Activated CD4-positive, alpha-beta T cell treated with anti-CD3 and anti-CD28 coated beads, Interleukin-10, Interleukin-2, amounts not matched to agents 100 ng/mL and 50 ng/mL, durations not matched to agents 16 hours and 8 hours (primary cell): ENCODE measurements around the gene VASH2.
"Not testable (repeated sequence)": the region's sequence is repeated elsewhere in the genome, so short reads cannot be mapped to it uniquely, and the experiment has no call there.

Experiments used
- DNase-seq: peaks from one replicate; pipeline ENCODE4 v3.0.0-alpha.2; 2020

VASH2 gene

DNA sequence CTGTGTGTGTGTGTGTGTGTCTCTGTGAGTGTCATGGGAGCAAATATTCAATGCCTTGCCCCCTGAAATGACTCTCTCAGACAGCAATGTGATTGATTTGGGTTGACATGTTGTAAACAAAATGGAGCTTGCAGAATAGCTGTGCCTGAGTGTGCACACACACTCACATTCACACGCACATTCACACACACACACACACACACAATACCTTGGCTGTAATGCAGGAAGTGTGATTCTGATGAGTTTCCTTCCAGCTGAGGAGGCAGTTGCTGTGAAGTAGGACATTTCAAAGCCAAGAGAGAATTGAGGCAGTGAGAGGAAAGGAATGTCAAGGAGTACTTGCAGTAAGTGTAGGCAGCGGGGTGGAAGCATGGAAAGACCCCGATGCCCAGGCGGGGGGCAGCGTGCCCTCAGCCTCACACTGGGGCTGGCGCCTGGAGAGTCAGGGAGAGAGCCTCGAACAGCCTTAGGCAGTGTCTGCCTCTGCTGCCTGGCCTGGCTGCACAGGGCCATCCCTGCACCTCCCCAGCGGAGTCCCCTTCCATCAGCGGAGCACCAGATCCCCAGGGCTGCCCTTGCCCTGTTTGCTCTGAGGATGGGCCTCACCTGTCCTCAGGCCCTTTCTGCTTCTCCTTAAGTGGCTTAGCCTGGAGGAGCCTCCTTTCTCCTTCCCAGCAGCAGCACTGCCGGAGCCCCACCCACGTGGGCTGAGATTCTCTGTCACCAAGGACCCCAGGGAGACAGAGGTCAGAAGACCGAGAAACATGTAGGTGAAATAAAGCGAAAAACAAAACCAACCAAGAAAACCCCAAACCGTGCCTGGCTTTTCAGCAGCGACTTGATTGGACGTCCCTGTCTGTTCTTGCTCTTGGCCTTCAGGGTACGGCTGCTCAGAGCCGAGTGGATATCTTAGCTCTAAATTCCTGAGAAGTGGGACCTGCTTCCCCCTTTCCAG lies 9.2 kb downstream of the VASH2 start:
- no peak for DNase-seq

DNA sequence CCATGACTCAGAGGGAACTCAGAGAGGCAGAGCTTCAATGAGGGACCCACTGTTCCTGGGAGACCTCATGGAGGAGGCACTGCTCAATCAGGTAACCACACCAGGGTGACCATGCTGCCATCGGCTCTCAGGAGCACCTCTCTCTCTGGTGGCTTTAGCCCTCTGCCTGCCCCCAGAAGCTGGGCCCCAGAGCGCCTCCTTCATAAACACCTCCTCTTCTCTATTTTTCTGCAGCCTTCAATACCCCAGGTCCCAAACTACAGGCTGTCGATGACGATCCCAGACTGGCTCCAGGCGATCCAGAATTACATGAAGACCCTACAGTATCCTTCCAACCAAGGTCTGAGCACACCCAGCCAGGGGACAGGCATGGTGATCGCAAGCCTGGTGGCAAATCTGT lies 10.6 kb downstream of the VASH2 start:
- DNase-seq, result no peak

DNA sequence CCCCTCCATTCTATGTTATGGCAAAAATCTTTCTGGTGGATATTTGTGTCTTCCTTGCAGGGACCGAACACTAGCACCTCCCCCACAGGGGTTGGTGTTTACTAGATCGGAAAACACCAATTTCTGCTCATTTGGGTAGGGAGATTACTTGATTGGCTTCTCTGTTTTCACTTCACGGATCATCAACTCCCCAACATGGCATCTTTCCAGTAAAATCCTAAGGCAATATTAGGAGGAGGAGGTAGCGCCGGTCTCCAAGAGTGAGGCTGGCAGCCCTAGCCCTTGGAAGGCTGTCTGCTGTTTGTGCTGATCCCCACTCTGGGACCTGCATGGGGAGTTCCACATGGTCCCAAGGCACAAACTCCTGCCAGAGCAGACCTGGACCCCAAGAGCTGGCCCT lies 12.2 kb downstream of the VASH2 start:
- DNase-seq, result no peak

DNA sequence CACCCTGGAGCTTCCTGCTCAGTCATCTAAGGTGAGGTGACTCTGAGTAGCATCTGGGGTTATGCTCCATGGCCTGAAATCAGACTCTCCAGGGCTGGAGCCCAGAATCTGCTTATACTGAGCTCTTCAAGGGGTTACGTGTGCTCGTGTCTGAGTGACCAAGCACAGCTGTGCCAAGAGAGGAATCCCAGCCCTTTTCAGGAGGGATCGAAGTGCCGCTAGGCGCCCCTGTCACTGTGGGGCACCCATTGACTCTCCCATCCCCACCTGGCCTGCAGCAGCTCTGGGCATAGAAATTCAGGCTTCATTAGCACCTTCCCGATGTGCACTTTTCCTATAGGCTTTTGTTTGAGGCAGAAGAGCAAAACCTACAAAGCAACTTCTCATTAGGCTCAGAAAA lies 13.8 kb downstream of the VASH2 start:
- no peak for DNase-seq

DNA sequence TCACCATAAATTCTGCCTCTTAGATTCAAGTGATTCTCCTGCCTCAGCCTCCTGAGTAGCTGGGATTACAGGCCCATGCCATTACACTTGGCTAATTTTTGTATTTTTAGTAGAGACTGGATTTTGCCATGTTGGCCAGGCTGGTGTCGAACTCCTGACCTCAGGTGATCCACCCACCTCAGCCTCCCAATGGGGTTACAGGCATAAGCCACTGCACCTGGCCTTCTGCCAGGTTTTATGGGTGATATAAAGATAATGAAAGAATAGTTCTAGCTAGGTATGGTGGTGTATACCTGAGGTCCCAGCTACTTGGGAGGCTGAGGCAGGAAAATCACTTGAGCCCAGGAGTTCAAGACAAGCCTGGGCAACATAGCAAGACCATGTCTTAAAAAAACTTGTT lies 14.7 kb downstream of the VASH2 start:
- not testable (repeated sequence) for DNase-seq

- DNase-seq, result no peak
These were observed 16.3 kb downstream of the VASH2 start for GRCh38 chr1:212966616-212967015.

DNA sequence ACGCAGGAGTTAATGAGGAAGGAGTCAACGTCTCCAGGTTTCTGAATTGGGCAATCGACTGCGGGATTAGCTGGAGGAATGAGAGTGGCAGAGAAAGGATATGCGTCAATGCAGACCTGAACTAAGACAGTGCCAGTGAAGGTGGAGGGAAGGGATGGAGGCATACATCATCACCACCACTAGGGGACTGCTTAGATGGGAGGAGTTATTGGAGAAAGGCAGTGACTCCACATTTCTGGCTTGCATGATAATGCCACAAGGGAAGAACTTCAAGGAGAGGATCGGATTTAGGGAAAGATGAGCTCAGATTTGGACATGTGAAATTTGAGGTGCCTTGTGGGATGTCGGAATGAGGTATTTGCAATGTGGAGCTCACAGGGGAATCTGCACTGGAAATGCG lies 17.5 kb downstream of the VASH2 start:
- peak; percentile 21 for DNase-seq

DNA sequence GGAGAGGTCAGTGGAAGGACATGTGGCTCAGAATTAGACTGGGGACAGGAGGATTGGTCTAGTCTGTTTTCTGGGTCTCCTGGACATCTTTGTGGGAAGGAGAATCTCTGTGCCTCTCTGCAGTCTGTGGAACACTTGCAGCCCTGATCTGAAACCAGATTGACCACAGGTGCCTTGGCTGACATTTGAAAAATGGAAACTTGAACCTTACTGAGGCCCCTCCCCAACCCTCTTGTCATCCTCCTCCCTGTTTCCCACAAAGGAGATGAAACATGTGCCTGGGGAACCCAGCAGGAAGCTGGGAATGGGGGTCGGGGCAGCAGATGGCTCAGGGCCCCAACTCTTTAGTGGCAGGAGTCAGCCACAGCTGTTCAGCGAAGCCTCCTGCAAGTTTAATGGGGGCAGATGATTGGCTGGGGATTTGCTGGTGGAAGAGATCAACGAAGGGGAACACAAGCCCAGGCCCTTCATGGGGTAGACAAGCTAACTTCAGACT lies 18.1 kb downstream of the VASH2 start:
- no peak for DNase-seq

- no peak for DNase-seq
These were observed 19.7 kb downstream of the VASH2 start for GRCh38 chr1:212970085-212970484.

- no peak for DNase-seq
These were observed 21.0 kb downstream of the VASH2 start for GRCh38 chr1:212971312-212971711.

GRCh38 chr1:212973426-212973825 lies 23.1 kb downstream of the VASH2 start:
- no peak for DNase-seq

- DNase-seq, result no peak
These were observed 23.6 kb downstream of the VASH2 start for GRCh38 chr1:212973899-212974298.

DNA sequence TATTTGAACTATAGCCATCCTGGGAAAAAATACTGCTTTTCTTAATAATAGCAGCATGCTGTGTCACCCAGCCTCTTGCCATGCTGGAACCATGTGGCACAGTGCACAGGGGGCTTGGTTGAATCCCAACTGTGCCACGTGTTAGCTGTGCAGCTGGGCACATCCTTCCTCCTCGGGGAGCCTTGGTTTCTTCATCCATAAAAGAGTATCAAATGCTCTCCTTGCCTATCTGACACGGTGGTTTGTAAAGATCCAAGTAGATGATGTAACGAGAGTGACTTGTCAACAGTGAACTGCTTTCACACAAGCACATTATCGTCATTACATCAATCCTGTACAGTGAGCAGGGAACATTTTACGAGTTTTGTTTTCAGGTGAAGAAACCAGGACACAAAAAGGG lies 24.4 kb downstream of the VASH2 start:
- DNase-seq, result no peak

GRCh38 chr1:212975111-212975918 lies 25.0 kb downstream of the VASH2 start:
- DNase-seq, result no peak

DNA sequence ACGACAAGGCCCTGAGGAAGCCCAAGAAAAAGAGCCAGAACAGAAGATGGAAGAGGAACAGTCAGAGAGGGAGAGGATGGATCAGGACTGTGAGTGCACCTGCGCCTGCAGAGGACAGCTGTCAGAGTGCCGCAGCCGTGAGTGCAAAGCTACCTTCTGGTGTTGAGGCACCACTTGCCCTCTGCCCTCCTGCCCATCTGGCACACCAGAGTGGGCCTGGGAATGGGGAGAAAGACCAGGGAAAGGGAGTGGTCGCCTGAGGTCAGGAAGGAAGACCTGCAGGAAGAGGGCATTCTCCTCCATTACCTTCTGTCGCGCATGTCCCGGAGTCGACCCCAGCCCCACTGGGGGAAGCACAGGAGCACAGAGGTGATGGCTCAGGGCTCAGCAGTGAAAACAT lies 26.2 kb downstream of the VASH2 start:
- DNase-seq, result no peak

DNA sequence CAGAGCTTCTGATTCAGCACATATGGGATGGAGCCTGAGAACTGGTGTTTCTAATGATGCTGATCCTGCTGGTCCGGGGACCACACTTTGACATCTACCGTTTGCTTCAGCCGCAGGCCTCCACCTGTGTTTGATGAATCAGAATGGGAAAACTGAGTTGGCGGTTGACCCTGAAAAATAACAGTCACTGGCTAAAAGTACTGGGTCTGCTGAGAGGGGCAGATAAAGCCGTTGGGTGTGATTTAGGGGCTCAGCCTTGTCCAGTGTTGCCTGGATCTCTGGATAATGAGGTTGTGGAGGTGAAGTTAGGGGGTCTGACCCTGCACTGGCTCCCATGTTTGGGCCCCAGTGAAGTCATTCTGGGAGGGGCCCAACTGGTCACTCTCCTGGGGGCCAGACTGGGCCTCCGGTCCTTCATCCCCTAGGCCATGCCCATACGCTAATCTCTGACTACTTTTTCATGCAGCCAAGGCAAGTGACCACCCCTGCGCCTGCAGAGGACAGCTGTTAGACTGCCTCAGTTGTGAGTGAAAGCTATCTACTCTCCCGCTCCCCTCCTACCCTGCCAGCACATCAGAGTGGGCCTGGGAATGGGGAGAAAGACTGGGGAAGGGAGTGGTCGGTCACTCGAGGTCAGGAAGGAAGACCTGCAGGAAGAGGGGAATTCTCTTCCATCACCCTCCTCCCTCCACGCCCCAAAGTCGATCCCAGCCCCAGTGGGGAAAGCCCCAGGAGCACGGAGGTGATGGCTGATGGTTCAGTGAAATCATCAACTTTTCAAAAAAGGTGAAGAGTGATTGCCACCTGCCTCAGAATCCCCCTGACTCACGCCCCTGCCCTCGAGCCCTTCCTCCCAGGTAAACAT lies 27.7 kb downstream of the VASH2 start:
- DNase-seq, result peak; percentile 74

DNA sequence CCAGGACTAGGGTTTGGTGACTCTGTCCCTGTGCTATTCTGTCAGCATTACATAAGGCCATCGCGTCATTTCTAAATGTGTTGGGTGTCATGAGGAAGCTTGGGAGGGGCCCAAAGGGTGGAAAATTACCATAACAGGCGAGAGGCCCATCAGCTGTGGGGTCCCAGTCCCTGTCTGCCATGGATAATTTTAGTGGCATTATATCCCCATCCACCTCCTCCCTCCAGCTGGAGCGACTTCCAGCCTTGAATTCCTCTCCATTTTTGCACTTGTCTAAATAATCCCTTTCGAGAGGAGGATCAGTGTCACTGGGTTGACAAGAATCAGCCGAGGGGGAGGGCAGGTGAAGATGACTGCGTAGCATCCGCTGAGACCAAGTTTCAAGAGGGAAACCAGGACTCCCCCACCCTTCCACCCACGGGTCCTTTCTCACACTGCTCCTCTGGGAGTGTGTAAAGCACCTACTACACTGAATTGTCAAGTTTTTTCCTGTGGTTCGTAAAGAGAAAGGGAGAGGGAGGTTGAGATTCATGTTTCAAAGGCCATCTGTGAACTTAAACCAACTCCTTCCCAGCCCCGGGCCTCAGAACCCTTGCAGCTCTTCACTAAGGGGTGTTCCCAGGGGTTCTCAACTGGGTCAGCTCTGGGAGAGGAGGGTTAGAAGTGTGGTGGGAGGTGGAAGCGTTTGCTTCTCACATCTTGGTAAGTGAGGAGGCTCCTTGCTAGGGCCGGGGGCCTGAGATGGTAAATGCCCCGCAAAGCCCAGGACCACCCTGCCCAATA lies 29.2 kb downstream of the VASH2 start:
- DNase-seq, result peak; percentile 51

GRCh38 chr1:212980123-212980785 lies 29.9 kb downstream of the VASH2 start:
- no peak for DNase-seq

DNA sequence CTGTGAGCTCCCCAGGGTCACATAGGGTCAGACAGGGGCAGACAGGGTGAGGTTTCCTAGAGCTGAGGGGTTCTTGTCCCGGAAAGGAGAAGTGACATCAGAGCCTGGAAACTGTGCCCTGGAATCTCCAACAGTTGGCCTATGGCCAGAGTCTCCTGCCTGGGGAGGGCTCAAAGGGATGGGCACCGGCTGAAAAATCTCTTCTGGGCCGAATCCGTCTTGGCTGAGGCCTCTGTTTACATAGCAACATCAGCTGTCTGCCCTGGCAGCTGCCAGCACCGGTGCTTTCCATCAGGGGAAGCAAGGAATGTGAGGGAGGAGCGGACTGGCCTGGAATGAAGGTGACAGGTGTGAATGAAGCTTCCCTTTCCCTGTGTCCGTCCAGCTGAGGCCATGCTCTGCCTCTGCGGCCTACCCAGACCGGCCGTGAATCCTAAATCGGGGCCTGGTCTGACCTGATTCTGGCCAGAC lies 30.7 kb downstream of the VASH2 start:
- no peak for DNase-seq

DNA sequence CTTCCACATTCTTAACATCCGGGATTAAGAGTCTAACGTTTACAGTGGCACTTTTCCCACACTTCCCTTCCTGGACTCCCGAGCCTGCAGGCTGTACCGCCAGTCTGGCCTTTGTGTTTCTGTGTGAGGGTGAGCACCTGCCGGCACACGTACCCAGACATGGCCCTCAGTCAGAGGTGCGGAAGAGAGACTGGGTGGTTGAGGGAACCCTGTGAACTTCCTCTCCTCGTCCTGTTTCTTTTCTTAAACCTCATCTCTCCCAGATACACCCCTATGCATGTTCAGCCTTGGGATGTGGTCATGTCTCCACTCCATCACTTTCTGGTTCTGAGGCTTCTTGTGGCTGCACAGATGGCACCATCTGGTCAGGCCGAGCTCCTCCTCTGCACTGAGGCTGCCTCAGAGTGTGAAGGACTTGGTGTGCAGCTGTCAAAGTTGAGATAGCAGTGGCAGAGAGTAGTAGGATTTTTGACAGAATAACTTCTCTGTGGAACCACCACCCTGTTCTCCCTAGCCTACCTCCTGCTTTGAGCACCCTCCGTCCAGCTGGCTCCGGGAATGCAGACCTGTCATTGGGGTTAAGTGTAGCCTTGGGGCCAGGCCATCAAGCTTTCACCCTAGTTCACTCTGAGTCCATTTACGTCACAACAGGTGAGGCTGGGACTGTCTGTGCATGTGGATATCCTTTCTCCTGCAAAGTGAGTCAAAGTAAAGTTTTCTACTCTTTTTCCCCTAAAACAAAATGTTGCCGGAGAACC lies 31.4 kb downstream of the VASH2 start:
- peak; percentile 31 for DNase-seq
